ENCODE results near the gene IRF2. TPM values are rescaled to one million over a fixed set of nuclear protein-coding genes. Genes with fewer than 3 reads are reported as not detected.
A peak's percentile ranks its signal among the peaks of the same experiment; 100 is the strongest.
"Not testable (repeated sequence)": the region's sequence is repeated elsewhere in the genome, so short reads cannot be mapped to it uniquely, and the experiment has no call there.

IRF2 gene
- polyA plus RNA-seq, 2 of the 4 experiments (the other 2 are of a cell fraction): 11.0 to 23.5 TPM

- no peak for FAIRE-seq
- Histone ChIP-seq H3K27ac (peak overlapping the region; percentile 43 to 87), H3K9me3 (no peaks in the 10 kb centered on the region), H3K4me2 (peak overlapping the region; percentile 58), H3K4me1 (peaks cover 8% of the 10 kb centered on the region; the same call in 2 of the 3 replicates), H3K4me3 (peak overlapping the region; percentile 47)
- no peak for TF ChIP-seq TFCP2L1 (CRISPR knock-in tag; IDR thresholded peaks at IDR 0.05)
- no peak for TF ChIP-seq HMGXB4 (CRISPR knock-in tag; IDR thresholded peaks at IDR 0.05; ENCODE audit: borderline replicate concordance)
- no peak for TF ChIP-seq EHMT2 (IDR thresholded peaks at IDR 0.05; ENCODE audit: low read depth)
- TF ChIP-seq HOXB5 (CRISPR knock-in tag; IDR thresholded peaks at IDR 0.05): no peak
- CTCF ChIA-PET: interaction anchor here (2.3 kb wide), 1 partner anchor 17 kb away, joined by 5 read pairs; no protein-coding TSS in a partner anchor
- 2% methylated on average over 18 of the region's 19 CpGs for WGBS (ENCODE audit: missing lambda C conversion rate)
- DNase-seq (ENCODE audit: low read depth in 1 of 2, low spot score in 1 of 2): peak; percentile 63 to 89
- ATAC-seq: peak; percentile 100
- POLR2A ChIA-PET: interaction anchor here (1.1 kb wide), 1 partner anchor 194 kb away, joined by 3 read pairs; no protein-coding TSS in a partner anchor
These were observed 130.7 kb downstream of the IRF2 start for GRCh38 chr4:184343502-184344177.

- CTCF ChIA-PET: interaction anchor here (0.6 to 2.3 kb wide), 3 partner anchors 10 to 16 kb away, joined by 3 to 5 read pairs (median 4); no protein-coding TSS in a partner anchor
- not testable (repeated sequence) for H3K4me1 ChIP-seq; DNase-seq (ENCODE audit: low read depth in 1 of 2, low spot score in 1 of 2); H3K9me3 ChIP-seq; ATAC-seq; FAIRE-seq; H3K27ac ChIP-seq; H3K4me3 ChIP-seq
- POLR2A ChIA-PET: interaction anchor here (1.1 kb wide), 1 partner anchor 195 kb away, joined by 3 read pairs; no protein-coding TSS in a partner anchor
- 17% methylated on average over 1 of the region's 1 CpG for WGBS (ENCODE audit: missing lambda C conversion rate)
- H3K4me2 ChIP-seq: peak overlapping the region; percentile 58
These were observed 131.5 kb downstream of the IRF2 start for GRCh38 chr4:184342857-184343237.

GRCh38 chr4:184342167-184342856 lies 132.0 kb downstream of the IRF2 start:
- Histone ChIP-seq H3K4me1 (no peaks in the 10 kb centered on the region; the same call in 2 of the 3 replicates), H3K4me2 (no peak overlapping the region), H3K9me3 (no peaks in the 10 kb centered on the region), H3K27ac (no peak overlapping the region), H3K4me3 (no peak overlapping the region)
- 87% methylated on average over 6 of the region's 6 CpGs for WGBS (ENCODE audit: missing lambda C conversion rate)
- TF ChIP-seq TFCP2L1 (CRISPR knock-in tag; IDR thresholded peaks at IDR 0.05) (no peak), SMC3 (IDR thresholded peaks at IDR 0.05) (no peak)
- no peak for DNase-seq (ENCODE audit: low read depth in 1 of 2, low spot score in 1 of 2)
- FAIRE-seq: no peak
- POLR2A ChIA-PET: no interaction called here
- CTCF ChIA-PET: interaction anchor here (0.6 to 2.3 kb wide), 3 partner anchors 10 to 15 kb away, joined by 3 to 5 read pairs (median 4); no protein-coding TSS in a partner anchor
- ATAC-seq: no peak

- FAIRE-seq; H3K27ac ChIP-seq; DNase-seq (ENCODE audit: low read depth in 1 of 2, low spot score in 1 of 2); POLR2A ChIA-PET; H3K4me1 ChIP-seq; CTCF ChIA-PET; H3K4me2 ChIP-seq; H3K9me3 ChIP-seq; ATAC-seq; H3K4me3 ChIP-seq: not testable (repeated sequence)
- peak; percentile 40; the same call in 1 of the 2 replicates for TF ChIP-seq ZNF302 (CRISPR knock-in tag; IDR thresholded peaks at IDR 0.05)
- TF ChIP-seq CEBPB (IDR thresholded peaks at IDR 0.05): 0 out of 4 replicates have a peak, but pooled peaks of 1 of the 2 experiments have one; percentile 7
- peak; percentile 45; the same call in 1 of the 2 replicates for TF ChIP-seq HOXB5 (CRISPR knock-in tag; IDR thresholded peaks at IDR 0.05)
- whole genome bisulfite sequencing (ENCODE audit: missing lambda C conversion rate): 89% methylated on average over 5 of the region's 5 CpGs
These were observed 134.8 kb downstream of the IRF2 start for GRCh38 chr4:184339398-184340193.

GRCh38 chr4:184337907-184338306 lies 136.4 kb downstream of the IRF2 start:
- Histone ChIP-seq H3K9me3 (no peaks in the 10 kb centered on the region), H3K4me2 (no peak overlapping the region), H3K27ac (no peak overlapping the region), H3K4me1 (no peaks in the 10 kb centered on the region), H3K4me3 (no peak overlapping the region)
- no peak for ATAC-seq
- FAIRE-seq: no peak
- DNase-seq (ENCODE audit: low read depth in 1 of 2, low spot score in 1 of 2): no peak
- POLR2A ChIA-PET: no interaction called here
- WGBS (ENCODE audit: missing lambda C conversion rate): 0% methylated on average over 1 of the region's 1 CpG
- TF ChIP-seq CHD2 (IDR thresholded peaks at IDR 0.05; ENCODE audit: low read length, partially characterized antibody) (no peak), HOXB5 (CRISPR knock-in tag; IDR thresholded peaks at IDR 0.05) (no peak), ATOH8 (CRISPR knock-in tag; IDR thresholded peaks at IDR 0.05; ENCODE audit: low read depth) (no peak), NR3C1 (IDR thresholded peaks at IDR 0.05) (no peak), SMC3 (IDR thresholded peaks at IDR 0.05) (no peak), ZNF302 (CRISPR knock-in tag; IDR thresholded peaks at IDR 0.05) (no peak), RAD21 (conservative IDR thresholded peaks at IDR 0.05 in 1 of 2, IDR thresholded peaks at IDR 0.05 in 1 of 2) (no peak)
- CTCF ChIA-PET: no interaction called here
